Left cardiac atrium (tissue), 4 donors: Measurements from ENCODE around the gene EPHA2. TPM values are rescaled to one million over a fixed set of nuclear protein-coding genes. Genes with fewer than 3 reads are reported as not detected.
A peak's percentile ranks its signal among the peaks of the same experiment; 100 is the strongest.

Source experiments
- ATAC-seq, 2 donors: fragments of 200-7000 bp; cut with Tn5 transposase; one replicate each; pipeline ENCODE4 v1.9.1; 2020; ENCODE audit warnings: mild to moderate bottlenecking in 2 of 2, moderate library complexity in 2 of 2
- DNase-seq: peaks from one replicate; pipeline ENCODE4 v3.0.0-alpha.2; 2020
- intact Hi-C, 2 donors: fragments of 100-400 bp; cut with DNase I; formaldehyde crosslinking; loops; one replicate each; pipeline versions ENCODE4 v1.14.1 to v1.15.1; 2022 to 2023
- total RNA-seq, 2 donors: library from RNA; stranded (reverse); fragmentation: NEBNext Ultra II Directional; extraction: Animal tissue kit (Norgen Biotek cat#: 25700); gene quantifications; one replicate each; pipeline ENCODE4 v1.2.1, GENCODE V29; 2021
- donor health status: DM: no; HTN: yes; CAD: no.
- donor health status: DM: no; HTN: yes; CAD: no; lungs with severe emphysema.
- donor health status: DM: yes; HTN: yes; CAD: no.
- donor health status: Dilated cardiomyopathy.

Gene EPHA2
- total RNA-seq, 2 donors from 2014 or later, result 8.1 to 24.1 TPM

DNA sequence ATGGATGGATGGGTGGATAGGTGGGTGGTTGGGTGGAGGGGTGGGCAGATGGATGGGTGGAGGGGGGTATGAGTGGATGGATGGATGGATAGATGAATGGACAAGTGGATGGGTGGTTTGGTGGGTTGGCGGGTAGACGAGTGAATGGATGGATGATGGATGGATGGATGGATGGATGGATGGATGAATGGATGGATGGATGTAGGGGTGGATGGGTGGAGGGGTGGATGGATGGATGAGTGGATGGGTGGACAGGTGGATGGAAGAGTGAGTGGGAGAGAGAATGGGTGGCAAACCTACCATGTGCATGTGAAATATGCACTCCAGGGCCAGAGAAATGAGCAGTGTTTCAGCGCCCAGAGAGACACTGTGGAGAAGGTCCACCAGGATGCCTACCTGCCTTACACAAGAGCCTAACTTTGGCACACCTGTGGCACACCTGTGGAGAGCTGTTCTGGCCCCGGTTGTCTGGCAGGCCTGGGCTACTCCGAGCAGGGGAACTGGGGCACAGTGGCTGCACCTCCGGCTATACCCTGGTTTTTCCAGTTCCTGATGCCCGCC lies 12.8 kb downstream of the EPHA2 start:
- no peak for ATAC-seq

GRCh38 chr1:16142383-16142995 lies 13.4 kb downstream of the EPHA2 start:
- intact Hi-C loops, result no loop called here
- no peak for ATAC-seq
- no peak for DNase-seq

More for the DNA sequence above, 12.8 kb downstream of the EPHA2 start:
- DNase-seq, result no peak
- intact Hi-C loops, result no loop called here

DNA sequence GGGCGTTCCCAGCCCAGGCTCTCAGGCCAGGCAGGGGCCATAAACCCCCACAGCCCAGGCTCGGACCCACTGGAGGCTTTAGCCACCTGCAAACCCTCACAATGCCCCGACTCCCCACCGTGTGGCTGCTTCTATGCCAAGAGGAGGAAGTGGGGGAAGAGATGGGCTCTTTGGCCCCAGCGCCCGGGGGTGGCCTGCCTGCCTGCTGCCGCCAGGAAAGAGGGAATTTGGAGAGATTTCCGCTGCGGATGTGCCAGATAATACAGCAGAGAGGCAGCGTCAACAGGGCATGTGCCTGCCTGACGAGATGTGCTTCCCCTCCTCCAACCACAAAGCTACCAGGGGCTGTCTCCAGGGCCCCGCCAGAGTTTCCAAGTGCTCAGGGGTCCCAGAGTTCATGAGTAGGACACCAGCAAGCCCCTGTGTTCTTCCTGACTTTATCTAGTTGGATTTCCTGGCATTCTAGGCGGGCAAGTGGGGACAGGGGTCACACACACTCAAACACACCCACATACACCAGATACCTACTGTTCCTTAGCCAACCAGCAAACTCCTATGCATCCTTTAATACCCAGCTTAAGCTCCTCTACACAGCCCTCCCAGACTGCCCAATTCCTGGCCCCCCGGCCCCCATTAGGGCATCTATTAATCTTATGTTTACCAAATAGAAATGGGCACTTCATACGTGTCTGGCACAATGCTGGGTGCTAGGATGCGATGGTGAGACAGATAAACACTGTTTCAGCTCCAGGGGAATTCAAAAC lies 14.1 kb downstream of the EPHA2 start:
- intact Hi-C loops, result no loop called here
- DNase-seq (peak; percentile 61), ATAC-seq (peak in 1 of 2 donors; percentile 0)

GRCh38 chr1:16140068-16140596 lies 15.7 kb downstream of the EPHA2 start:
- intact Hi-C loops, result no loop called here
- DNase-seq (no peak), ATAC-seq (no peak)

GRCh38 chr1:16139473-16139962 lies 16.4 kb downstream of the EPHA2 start:
- ATAC-seq, result no peak
- intact Hi-C loops, result no loop called here
- DNase-seq, result no peak

DNA sequence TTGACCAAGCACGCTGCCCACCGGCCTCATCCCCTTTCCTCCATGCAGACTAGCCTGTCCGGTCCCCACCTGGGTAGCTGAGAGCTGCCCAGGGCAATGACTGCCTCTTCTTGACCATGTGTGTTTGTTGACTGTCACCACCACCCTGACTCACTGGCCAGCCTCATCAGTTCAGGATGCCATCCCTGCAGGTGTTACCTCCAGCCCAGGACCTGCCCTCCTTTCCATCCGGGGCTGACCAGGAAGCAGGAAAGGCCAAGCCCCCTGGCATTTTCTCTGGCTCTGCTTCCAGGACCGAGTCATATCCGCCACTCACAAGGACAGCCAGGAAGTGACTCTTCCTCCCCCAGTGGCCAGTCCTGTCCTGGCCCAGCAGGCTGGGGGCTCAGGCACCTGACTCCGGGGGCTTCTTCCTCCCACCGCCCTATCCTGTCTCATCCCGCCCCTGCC lies 17.1 kb downstream of the EPHA2 start:
- peak; percentile 49 for DNase-seq
- ATAC-seq, result peak; percentile 2 to 3
- intact Hi-C loops, result no loop called here

GRCh38 chr1:16137890-16138467 lies 17.9 kb downstream of the EPHA2 start:
- DNase-seq (no peak), ATAC-seq (no peak)
- intact Hi-C loops, result no loop called here

DNA sequence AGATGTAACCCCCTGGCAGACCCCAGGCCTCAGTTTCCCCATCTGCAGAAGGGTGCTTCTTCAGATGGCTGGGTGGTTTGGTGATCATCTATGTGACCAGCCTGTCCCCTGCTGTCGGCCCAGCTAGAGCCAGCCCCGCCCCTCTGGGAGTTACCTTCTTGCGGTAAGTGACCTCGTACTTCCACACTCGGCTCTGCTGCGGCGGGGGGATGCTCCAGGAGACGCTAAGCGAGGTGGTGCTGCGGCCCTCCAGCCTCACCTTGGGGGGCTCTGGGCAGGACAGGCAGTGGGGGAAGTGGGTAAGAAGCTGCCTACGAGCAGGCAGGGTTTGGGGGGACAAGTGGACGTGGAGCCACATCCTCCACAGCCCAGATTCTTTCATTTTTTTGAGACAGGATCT lies 20.4 kb downstream of the EPHA2 start:
- ATAC-seq, result no peak
- intact Hi-C loops, result no loop called here
- no peak for DNase-seq

DNA sequence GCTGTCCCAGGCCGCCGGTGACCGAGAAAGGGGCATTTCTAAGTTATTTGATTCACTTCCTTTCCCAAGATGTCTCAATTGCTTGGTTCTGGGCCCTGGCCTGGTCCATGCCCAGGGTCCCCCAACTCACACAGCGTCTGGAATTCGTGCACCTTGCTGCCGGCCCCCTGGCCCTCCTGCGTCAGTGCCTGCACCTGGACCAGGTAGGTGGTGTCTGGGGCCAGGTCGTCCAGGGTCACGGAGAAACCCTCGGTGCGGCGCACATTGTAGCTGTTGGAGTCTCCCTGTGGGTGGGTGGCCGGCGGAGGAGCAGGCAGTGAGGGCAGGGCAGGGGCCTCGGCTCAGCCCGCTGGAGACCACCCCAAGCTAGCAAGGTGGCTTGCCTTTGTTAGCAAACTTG lies 21.0 kb downstream of the EPHA2 start:
- intact Hi-C loops, result no loop called here
- DNase-seq (no peak), ATAC-seq (no peak)

GRCh38 chr1:16134066-16134801 lies 21.6 kb downstream of the EPHA2 start:
- DNase-seq (no peak), ATAC-seq (no peak)
- intact Hi-C loops, result no loop called here

GRCh38 chr1:16133007-16133961 lies 22.6 kb downstream of the EPHA2 start:
- ATAC-seq (no peak), DNase-seq (no peak)
- intact Hi-C loops, result no loop called here

GRCh38 chr1:16132325-16132785 lies 23.5 kb downstream of the EPHA2 start:
- ATAC-seq (no peak), DNase-seq (no peak)
- intact Hi-C loops, result no loop called here

DNA sequence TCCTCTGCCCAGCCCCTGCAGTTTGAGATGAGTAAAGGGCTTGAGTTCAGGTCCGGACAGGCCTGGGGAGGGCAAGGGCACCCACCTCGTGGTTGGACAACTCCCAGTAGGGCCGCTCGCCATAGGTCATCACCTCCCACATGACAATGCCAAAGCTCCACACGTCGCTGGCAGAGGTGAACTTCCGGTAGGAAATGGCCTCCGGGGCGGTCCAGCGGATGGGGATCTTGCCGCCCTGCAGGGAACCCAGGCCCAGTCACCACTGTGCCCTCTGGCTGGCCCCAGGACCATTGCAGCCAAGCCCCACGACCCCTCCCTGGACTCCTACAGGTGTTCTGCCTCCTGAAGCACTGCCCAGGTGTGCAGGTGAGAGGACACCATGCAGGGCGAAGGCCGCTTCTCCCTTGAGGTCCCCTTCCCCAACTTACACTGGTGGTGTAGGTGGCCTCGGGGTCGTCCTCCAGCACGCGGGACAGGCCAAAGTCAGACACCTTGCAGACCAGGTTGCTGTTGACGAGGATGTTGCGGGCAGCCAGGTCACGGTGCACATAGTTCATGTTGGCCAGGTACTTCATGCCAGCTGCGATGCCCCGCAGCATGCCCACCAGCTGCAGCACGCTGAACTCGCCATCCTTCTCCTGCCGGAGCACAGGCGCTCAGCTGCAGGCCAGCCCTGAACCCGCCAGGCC lies 24.1 kb downstream of the EPHA2 start:
- intact Hi-C loops, result no loop called here

GRCh38 chr1:16130827-16131226 lies 25.0 kb downstream of the EPHA2 start:
- ATAC-seq (no peak), DNase-seq (no peak)
- intact Hi-C loops, result no loop called here

More for the DNA sequence above, 24.1 kb downstream of the EPHA2 start:
- DNase-seq (no peak), ATAC-seq (no peak)

GRCh38 chr1:16129921-16130543 lies 25.8 kb downstream of the EPHA2 start:
- ATAC-seq (no peak), DNase-seq (no peak)
- intact Hi-C loops, result no loop called here

GRCh38 chr1:16129316-16129715 lies 26.6 kb downstream of the EPHA2 start:
- no peak for DNase-seq
- intact Hi-C loops, result no loop called here
- no peak for ATAC-seq

DNA sequence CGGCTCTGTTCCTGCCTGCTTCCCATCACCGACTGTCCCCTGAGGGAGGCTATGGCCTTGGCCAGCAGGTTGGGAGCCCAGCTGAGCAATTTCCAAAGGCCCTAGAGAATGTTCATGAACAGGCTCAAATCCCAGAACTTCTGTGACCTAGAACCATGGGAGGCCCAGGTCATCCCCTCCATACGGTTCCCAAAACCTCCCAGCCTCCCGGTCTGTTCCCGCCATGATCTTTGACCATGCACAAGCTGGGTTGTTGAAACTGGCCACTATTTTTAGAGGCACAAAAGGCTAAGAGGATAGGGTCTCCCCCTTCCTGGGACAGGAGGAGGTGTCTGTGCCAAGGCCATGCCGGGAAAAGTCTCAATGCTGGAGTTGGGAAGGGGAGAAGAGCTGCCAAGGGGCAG lies 27.5 kb downstream of the EPHA2 start:
- DNase-seq (peak; percentile 46), ATAC-seq (peak; percentile 40 to 55)
- intact Hi-C loops, result no loop called here
